Gastroesophageal sphincter (tissue), 3 donors: Measurements from ENCODE around the gene FIBP.
A peak's percentile ranks its signal among the peaks of the same experiment; 100 is the strongest.

Experiments
- POLR2A ChIP-seq, 2 donors: fragments of 450-650 bp; IDR thresholded peaks; one replicate each; pipeline ENCODE4 v1.6.1; 2017; ENCODE audit warnings: antibody characterized with exemption in 2 of 2, mild to moderate bottlenecking in 2 of 2, moderate library complexity in 1 of 2
- TF ChIP-seq, protein P1 (sequence below), 4 experiments: fragments of 200-600 bp in 2 of 4; fragments of 450-650 bp in 2 of 4; sonication (generic) in 1 of 4; IDR thresholded peaks; one replicate each; pipeline ENCODE4 v1.5.1; 2017 to 2019; ENCODE audit warnings: antibody characterized with exemption in 4 of 4, mild to moderate bottlenecking in 2 of 4, moderate library complexity in 2 of 4

DNA sequence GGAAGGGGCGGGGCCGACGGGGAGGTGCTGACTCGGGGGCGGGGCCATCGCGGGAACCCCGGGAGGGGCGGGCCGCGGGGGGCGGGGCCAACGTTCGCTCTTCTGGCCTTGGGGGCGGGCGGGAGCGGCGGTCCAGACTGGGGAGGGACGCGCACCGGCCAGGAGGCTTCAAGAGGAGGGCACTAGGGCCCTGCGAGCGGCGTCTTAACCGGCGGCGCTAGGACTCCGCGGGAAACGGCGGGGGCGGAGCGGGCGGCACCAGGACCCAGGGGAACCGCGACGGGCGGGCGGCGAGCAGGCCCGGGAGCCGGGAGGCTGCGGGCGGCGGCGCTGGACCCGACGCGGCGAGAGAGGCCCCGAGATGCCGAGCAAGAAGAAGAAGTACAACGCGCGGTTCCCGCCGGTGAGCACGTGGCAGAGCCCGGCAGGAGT is 30.9 kb upstream of the FIBP start, which contains the start of gene DRAP1:
- TF ChIP-seq, protein P1, sequence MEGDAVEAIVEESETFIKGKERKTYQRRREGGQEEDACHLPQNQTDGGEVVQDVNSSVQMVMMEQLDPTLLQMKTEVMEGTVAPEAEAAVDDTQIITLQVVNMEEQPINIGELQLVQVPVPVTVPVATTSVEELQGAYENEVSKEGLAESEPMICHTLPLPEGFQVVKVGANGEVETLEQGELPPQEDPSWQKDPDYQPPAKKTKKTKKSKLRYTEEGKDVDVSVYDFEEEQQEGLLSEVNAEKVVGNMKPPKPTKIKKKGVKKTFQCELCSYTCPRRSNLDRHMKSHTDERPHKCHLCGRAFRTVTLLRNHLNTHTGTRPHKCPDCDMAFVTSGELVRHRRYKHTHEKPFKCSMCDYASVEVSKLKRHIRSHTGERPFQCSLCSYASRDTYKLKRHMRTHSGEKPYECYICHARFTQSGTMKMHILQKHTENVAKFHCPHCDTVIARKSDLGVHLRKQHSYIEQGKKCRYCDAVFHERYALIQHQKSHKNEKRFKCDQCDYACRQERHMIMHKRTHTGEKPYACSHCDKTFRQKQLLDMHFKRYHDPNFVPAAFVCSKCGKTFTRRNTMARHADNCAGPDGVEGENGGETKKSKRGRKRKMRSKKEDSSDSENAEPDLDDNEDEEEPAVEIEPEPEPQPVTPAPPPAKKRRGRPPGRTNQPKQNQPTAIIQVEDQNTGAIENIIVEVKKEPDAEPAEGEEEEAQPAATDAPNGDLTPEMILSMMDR (IDR thresholded peaks at IDR 0.05), result no peak
- peak; percentile 68 to 72 for TF ChIP-seq POLR2A (IDR thresholded peaks at IDR 0.05)
